ENCODE measurements around the gene HNF4A. TPM values are rescaled to one million over a fixed set of nuclear protein-coding genes. Genes with fewer than 3 reads are reported as not detected.

The HNF4A gene
- total RNA-seq, 1 donor from 2014 or later, result 74.4 TPM

- no peak for DNase-seq (ENCODE audit: low spot score)
Observed at GRCh38 chr20:44405785-44406571, 50.5 kb downstream of the HNF4A start.

- no peak for DNase-seq (ENCODE audit: low spot score)
Observed at GRCh38 chr20:44406572-44407137, 51.2 kb downstream of the HNF4A start.

- DNase-seq (ENCODE audit: low spot score), result peak; percentile 89
Observed at GRCh38 chr20:44407402-44408184, 52.1 kb downstream of the HNF4A start.

- no peak for DNase-seq (ENCODE audit: low spot score)
Observed at GRCh38 chr20:44409132-44409600, 53.7 kb downstream of the HNF4A start.

GRCh38 chr20:44410583-44411019 is 55.1 kb downstream of the HNF4A start:
- no peak for DNase-seq (ENCODE audit: low spot score)

GRCh38 chr20:44411020-44411756 is 55.7 kb downstream of the HNF4A start:
- DNase-seq (ENCODE audit: low spot score), result peak; percentile 45

GRCh38 chr20:44411757-44412401 is 56.4 kb downstream of the HNF4A start:
- no peak for DNase-seq (ENCODE audit: low spot score)

- DNase-seq (ENCODE audit: low spot score), result no peak
Observed at GRCh38 chr20:44412402-44413144, 57.1 kb downstream of the HNF4A start.

GRCh38 chr20:44413575-44414345 is 58.3 kb downstream of the HNF4A start:
- no peak for DNase-seq (ENCODE audit: low spot score)

GRCh38 chr20:44414346-44414714 is 58.8 kb downstream of the HNF4A start:
- no peak for DNase-seq (ENCODE audit: low spot score)

GRCh38 chr20:44414808-44415207 is 59.3 kb downstream of the HNF4A start:
- DNase-seq (ENCODE audit: low spot score), result no peak

GRCh38 chr20:44415833-44416715 is 60.6 kb downstream of the HNF4A start:
- no peak for DNase-seq (ENCODE audit: low spot score)

- no peak for DNase-seq (ENCODE audit: low spot score)
Observed at GRCh38 chr20:44418069-44418905, 62.8 kb downstream of the HNF4A start.

- DNase-seq (ENCODE audit: low spot score), result peak; percentile 61
Observed at GRCh38 chr20:44419131-44419844, 63.8 kb downstream of the HNF4A start.

GRCh38 chr20:44420497-44420896 is 65.0 kb downstream of the HNF4A start:
- DNase-seq (ENCODE audit: low spot score), result no peak

GRCh38 chr20:44422083-44422482 is 66.6 kb downstream of the HNF4A start:
- DNase-seq (ENCODE audit: low spot score), result no peak

GRCh38 chr20:44423480-44423879 is 68.0 kb downstream of the HNF4A start:
- no peak for DNase-seq (ENCODE audit: low spot score)

Data from mucosa of gallbladder (tissue), 1 donor.